IMR-90 (cell line): Measurements from ENCODE around the gene MBL2.

ENCODE experiments used
- MXI1 ChIP-seq: IDR thresholded peaks from 2 replicates; pipeline ENCODE4 v1.6.1; 2012; ENCODE audit warnings: low read depth, mild to moderate bottlenecking, low read length, moderate library complexity, borderline replicate concordance
- POLR2A ChIP-seq: IDR thresholded peaks from 2 replicates; pipeline ENCODE4 v1.6.1; 2012; ENCODE audit warnings: mild to moderate bottlenecking, low read depth, low read length
- RAD21 ChIP-seq: IDR thresholded peaks from 2 replicates; pipeline ENCODE4 v1.6.1; 2012; ENCODE audit warnings: low read length, improper control_type of control experiment
- SMC3 ChIP-seq: fragments of 150-350 bp; IDR thresholded peaks from 2 replicates; pipeline ENCODE4 v1.6.1; 2016; ENCODE audit warnings: low read depth, mild to moderate bottlenecking, antibody characterized with exemption, low read length, moderate library complexity
- TF ChIP-seq, protein P1 (sequence below): conservative IDR thresholded peaks from 2 replicates; pipeline ENCODE4 v1.5.1; 2012; ENCODE audit warnings: mild to moderate bottlenecking, low read depth, low read length, improper control_type of control experiment

DNA sequence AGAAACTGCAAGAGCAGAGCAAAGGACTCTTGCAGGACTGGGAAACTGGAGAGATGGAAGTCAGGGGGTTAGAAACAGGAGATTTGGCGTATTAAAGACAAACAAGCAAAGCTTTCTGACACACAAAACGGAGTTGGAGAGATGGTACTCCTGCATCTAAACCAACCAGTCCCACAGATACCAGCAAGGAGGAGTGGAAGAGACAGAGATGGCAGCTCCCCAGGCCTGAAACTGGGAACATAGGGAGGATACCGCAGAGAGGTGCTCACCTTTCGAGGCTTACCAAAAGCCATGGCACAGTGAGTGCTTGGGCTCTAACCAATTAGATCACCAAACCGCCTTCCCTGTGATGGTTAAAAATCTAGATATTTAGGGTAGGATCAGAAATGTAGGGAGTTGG is 4.8 kb upstream of the MBL2 start:
- TF ChIP-seq, protein P1, sequence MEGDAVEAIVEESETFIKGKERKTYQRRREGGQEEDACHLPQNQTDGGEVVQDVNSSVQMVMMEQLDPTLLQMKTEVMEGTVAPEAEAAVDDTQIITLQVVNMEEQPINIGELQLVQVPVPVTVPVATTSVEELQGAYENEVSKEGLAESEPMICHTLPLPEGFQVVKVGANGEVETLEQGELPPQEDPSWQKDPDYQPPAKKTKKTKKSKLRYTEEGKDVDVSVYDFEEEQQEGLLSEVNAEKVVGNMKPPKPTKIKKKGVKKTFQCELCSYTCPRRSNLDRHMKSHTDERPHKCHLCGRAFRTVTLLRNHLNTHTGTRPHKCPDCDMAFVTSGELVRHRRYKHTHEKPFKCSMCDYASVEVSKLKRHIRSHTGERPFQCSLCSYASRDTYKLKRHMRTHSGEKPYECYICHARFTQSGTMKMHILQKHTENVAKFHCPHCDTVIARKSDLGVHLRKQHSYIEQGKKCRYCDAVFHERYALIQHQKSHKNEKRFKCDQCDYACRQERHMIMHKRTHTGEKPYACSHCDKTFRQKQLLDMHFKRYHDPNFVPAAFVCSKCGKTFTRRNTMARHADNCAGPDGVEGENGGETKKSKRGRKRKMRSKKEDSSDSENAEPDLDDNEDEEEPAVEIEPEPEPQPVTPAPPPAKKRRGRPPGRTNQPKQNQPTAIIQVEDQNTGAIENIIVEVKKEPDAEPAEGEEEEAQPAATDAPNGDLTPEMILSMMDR: no peak
- no peak for TF ChIP-seq POLR2A
- TF ChIP-seq RAD21: no peak
- no peak for TF ChIP-seq MXI1
- no peak for TF ChIP-seq SMC3
